ENCODE results near the gene CD274. TPM values are rescaled to one million over a fixed set of nuclear protein-coding genes. Genes with fewer than 3 reads are reported as not detected.

CD274 gene
- total RNA-seq, 1 experiment from 2014 or later, result 2.6 TPM

- H3K27me3 Mint-ChIP-seq (ENCODE audit: insufficient read depth, unreplicated experiment), result no peaks in the 10 kb centered on the region
- no peak overlapping the region for H3K4me3 Mint-ChIP-seq (ENCODE audit: unreplicated experiment)
- H3K4me1 Mint-ChIP-seq (ENCODE audit: insufficient read depth, unreplicated experiment), result peaks cover 22% of the 10 kb centered on the region
- no TSS peak for BruUV-seq (replicated peaks)
- ChIA-PET CTCF (interaction anchor here (0.6 to 4.6 kb wide), 4 partner anchors 9 to 1502 kb away, joined by 3 to 58 read pairs (median 4); partner anchors contain the start of gene PLGRKT), POLR2A (no interaction called here)
- H3K9me3 Mint-ChIP-seq (ENCODE audit: unreplicated experiment), result no peaks in the 10 kb centered on the region
- no peak overlapping the region for H3K27ac Mint-ChIP-seq (ENCODE audit: low read depth, unreplicated experiment)
- no peaks in the 10 kb centered on the region for H3K36me3 Mint-ChIP-seq (ENCODE audit: insufficient read depth, unreplicated experiment)
- no peak for DNase-seq (ENCODE audit: unreplicated experiment)
- intact Hi-C loops (cut with micrococcal nuclease), result no loop called here
- TF ChIP-seq CTCF (IDR thresholded peaks at IDR 0.05; ENCODE audit: unreplicated experiment), result no peak
Observed at GRCh38 chr9:5447337-5447736, 3.0 kb upstream of the CD274 start.

GRCh38 chr9:5448016-5448415 lies 2.3 kb upstream of the CD274 start:
- intact Hi-C loops (cut with micrococcal nuclease), result no loop called here
- Mint-ChIP-seq H3K27me3 (ENCODE audit: insufficient read depth, unreplicated experiment) (no peaks in the 10 kb centered on the region), H3K4me1 (ENCODE audit: insufficient read depth, unreplicated experiment) (peaks cover 22% of the 10 kb centered on the region), H3K4me3 (ENCODE audit: unreplicated experiment) (no peak overlapping the region), H3K27ac (ENCODE audit: low read depth, unreplicated experiment) (no peak overlapping the region), H3K9me3 (ENCODE audit: unreplicated experiment) (no peaks in the 10 kb centered on the region), H3K36me3 (ENCODE audit: insufficient read depth, unreplicated experiment) (no peaks in the 10 kb centered on the region)
- ChIA-PET POLR2A (no interaction called here), CTCF (interaction anchor here (0.6 to 4.6 kb wide), 7 partner anchors 10 to 881 kb away, joined by 3 to 62 read pairs (median 4); partner anchors contain the start of genes ERMP1 and PLGRKT)
- BruUV-seq (replicated peaks), result no TSS peak
- TF ChIP-seq CTCF (IDR thresholded peaks at IDR 0.05; ENCODE audit: unreplicated experiment), result no peak
- DNase-seq (ENCODE audit: unreplicated experiment), result no peak

GRCh38 chr9:5448461-5449435 lies 1.6 kb upstream of the CD274 start:
- ChIA-PET POLR2A (interaction anchor here (0.8 to 2.6 kb wide), 11 partner anchors 11 to 262 kb away, joined by 3 to 40 read pairs (median 7); partner anchors contain the start of genes PLGRKT and RIC1), CTCF (interaction anchor here (0.6 to 4.6 kb wide), 15 partner anchors 10 to 882 kb away, joined by 3 to 62 read pairs (median 4); partner anchors contain the start of genes ERMP1 and PLGRKT)
- no peaks in the 10 kb centered on the region for H3K36me3 Mint-ChIP-seq (ENCODE audit: insufficient read depth, unreplicated experiment)
- no peaks in the 10 kb centered on the region for H3K9me3 Mint-ChIP-seq (ENCODE audit: unreplicated experiment)
- H3K27me3 Mint-ChIP-seq (ENCODE audit: insufficient read depth, unreplicated experiment), result no peaks in the 10 kb centered on the region
- peak overlapping the region; percentile 84 for H3K4me3 Mint-ChIP-seq (ENCODE audit: unreplicated experiment)
- no peak for DNase-seq (ENCODE audit: unreplicated experiment)
- H3K27ac Mint-ChIP-seq (ENCODE audit: low read depth, unreplicated experiment), result peak overlapping the region; percentile 95
- peaks cover 22% of the 10 kb centered on the region for H3K4me1 Mint-ChIP-seq (ENCODE audit: insufficient read depth, unreplicated experiment)
- TF ChIP-seq CTCF (IDR thresholded peaks at IDR 0.05; ENCODE audit: unreplicated experiment), result no peak
- BruUV-seq (replicated peaks), result no TSS peak
- intact Hi-C loops (cut with micrococcal nuclease), result no loop called here

Data from MCF 10A (cell line).